OCI-LY3 (cell line): ENCODE results near the gene GABRB2.

Experiments
- EZH2phosphoT487 ChIP-seq: fragments of 200-600 bp; shearing (Covaris generic); IDR thresholded peaks from 2 replicates; pipeline ENCODE4 v1.6.1; 2018; ENCODE audit warnings: antibody characterized with exemption, mixed run types, low read depth
- TF ChIP-seq, protein P1 (sequence below): fragments of 200-600, 300-600 bp; sonication (generic); IDR thresholded peaks from 2 replicates; pipeline ENCODE4 v1.5.1; 2014; ENCODE audit warnings: antibody characterized with exemption, low read length, low read depth

DNA sequence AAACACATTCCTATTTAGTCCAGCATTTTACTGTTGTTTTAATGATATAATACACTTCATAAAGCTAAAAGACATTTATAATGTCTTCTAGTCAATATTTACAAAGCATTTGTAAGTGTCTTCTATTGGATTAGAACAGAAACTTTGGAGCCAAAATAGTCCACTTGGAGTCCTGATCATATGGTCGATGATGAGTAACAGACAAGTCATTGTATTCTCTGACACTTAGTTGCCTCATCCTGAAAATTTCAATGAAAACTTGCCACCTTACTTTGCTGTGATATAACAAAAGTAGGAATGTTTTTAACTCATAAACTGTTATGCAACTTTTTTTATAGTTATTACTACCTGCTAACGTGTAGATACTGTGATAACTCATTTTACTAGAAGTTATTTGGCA is 132.5 kb downstream of the GABRB2 start:
- TF ChIP-seq, protein P1, sequence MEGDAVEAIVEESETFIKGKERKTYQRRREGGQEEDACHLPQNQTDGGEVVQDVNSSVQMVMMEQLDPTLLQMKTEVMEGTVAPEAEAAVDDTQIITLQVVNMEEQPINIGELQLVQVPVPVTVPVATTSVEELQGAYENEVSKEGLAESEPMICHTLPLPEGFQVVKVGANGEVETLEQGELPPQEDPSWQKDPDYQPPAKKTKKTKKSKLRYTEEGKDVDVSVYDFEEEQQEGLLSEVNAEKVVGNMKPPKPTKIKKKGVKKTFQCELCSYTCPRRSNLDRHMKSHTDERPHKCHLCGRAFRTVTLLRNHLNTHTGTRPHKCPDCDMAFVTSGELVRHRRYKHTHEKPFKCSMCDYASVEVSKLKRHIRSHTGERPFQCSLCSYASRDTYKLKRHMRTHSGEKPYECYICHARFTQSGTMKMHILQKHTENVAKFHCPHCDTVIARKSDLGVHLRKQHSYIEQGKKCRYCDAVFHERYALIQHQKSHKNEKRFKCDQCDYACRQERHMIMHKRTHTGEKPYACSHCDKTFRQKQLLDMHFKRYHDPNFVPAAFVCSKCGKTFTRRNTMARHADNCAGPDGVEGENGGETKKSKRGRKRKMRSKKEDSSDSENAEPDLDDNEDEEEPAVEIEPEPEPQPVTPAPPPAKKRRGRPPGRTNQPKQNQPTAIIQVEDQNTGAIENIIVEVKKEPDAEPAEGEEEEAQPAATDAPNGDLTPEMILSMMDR = no peak
- no peak for TF ChIP-seq EZH2phosphoT487
